Raji (cell line): ENCODE results near the gene ETV3.

ENCODE experiments used
- POLR2A ChIP-seq: IDR thresholded peaks from 2 replicates; pipeline ENCODE4 v1.6.1; 2011; ENCODE audit warnings: low read depth, low read length, control low read depth; ENCODE audit not compliant: insufficient read depth

The ETV3 gene

DNA sequence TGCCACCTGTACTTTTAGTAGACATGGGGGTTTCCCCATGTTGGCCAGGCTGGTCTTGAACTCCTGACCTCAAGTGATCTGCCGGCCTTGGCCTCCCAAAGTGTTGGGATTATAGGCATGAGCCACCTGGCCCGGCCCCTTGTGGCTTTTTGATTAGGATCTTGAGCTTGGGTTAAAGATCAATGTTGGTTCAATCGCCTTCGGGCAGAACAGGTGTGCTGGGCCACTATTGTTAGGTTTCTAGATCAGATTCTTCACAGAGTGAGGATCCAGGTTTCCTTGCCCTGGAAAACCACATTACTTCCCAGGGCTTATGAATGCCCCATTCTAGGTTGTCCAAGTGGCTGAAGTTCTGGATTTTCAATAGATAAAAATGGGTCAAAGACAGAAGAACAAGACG, 6.1 kb downstream of the ETV3 start:
- TF ChIP-seq POLR2A = no peak

DNA sequence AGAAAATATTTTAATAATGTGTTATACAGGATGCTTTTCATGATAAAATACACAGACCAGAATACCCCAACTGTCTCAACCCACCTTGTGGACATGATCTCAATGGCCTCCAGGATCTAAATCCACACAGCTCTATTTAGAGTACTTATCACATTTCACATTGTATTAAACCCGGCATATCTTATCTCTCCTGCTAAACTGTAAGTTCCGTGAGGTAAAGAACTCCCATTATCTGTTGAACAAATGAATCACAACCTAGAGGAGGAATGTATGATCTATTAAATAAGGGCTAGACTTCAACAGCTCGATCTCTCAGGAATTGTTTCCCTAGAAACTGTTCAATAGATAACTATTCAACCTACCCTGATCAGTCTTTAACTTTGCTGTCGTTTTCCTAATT, 6.9 kb downstream of the ETV3 start:
- TF ChIP-seq POLR2A = no peak

DNA sequence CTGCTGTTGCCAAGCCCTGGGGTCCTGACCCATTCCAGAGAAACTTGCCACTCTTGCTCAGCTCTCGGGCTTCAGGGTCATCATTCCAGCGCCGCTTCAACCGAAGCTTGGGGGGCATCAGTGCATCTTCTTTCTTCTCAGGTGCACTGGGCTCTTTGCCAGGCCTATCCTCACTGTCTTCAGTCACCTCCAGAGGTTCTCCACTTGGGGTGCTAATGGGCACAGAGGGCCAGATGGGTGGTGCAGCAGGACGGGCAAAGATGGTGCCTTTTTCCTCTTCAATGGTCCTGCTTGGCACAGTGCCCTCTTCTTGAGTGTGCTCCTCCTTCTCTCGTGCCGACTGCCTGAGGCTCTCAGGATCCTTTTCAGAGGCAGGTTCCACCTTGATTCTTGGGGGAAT, 13.3 kb downstream of the ETV3 start:
- TF ChIP-seq POLR2A = no peak

DNA sequence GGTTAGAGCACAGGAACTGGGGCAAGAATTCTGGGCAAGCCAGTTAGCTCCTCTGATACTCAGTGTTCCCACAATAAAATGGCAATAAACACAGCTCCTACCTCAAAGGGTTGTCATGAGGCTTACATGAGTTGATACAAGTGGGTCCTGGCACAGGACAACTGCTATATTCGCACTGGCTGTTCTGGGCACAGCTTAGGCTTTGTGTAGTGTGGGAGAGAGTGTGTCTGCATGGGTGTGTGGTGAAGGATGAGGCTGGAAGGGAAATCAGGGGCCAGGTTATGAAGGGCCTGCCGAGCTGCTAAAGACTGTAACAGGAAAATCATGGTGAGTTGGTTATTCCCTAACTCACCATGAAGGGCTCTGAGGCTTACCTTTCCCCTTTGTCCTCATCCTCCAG, 18.7 kb downstream of the ETV3 start:
- no peak for TF ChIP-seq POLR2A

DNA sequence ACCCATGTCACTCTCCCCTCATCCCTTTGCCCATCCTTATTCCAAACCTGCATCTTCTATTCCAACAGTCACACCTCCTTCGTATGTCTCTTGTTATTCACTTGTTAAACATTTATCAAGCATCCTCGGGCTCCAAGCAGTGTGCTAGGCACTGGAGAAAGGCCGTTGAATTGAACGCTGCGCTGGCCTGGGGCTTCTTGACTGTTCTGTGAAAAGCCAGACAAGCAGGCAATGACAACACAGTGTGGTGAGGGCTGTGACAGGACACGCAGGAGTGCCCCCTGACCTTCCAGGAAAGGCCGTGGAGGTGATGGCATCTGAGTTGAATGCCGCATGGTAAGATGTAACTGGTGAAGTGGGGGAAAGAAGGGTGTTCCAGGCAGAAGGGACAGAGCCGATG, 19.2 kb downstream of the ETV3 start:
- no peak for TF ChIP-seq POLR2A

DNA sequence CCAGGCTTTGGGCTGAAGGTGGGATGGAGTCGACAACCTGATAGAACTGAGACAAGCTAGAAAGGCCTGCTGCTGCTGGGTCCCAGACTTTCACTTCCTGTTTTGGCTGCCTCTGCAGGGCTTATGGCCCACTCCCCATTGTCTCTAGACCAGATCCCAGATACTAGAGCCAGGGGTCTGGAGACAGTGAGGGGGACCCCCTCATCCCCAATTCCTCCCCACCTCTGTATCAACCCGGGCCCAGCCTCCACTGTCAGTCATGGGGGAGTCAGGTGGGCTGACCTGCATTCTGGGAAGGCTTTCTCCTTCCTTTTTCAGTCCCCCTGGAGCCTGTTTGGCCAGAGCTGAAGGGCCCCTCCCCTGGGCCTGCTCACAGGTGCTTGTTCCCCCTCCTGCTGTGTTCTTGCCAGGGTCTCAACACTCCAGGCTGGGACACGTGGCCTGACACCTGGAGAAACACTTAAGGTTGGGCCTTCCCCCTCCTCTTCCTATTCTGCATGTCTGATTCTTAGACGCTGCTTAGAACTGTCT, 20.6 kb downstream of the ETV3 start:
- no peak for TF ChIP-seq POLR2A

DNA sequence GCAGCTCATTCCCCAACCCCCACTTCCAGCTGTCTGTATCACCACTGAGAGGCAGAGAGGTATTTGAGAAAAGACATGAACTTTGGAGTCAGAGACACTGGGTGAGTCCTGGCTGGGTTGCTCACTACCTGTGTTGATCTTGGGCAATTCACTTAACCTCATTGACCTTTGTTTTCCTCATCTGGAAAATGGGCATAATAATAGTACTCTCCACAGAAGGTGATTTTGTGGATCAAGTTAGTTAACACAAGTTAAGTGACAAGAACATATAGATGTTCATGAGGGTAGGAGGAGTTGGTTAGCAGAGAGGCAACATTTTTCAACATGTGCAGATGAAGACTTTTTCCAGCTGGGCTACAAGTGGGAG, 21.5 kb downstream of the ETV3 start:
- no peak for TF ChIP-seq POLR2A

DNA sequence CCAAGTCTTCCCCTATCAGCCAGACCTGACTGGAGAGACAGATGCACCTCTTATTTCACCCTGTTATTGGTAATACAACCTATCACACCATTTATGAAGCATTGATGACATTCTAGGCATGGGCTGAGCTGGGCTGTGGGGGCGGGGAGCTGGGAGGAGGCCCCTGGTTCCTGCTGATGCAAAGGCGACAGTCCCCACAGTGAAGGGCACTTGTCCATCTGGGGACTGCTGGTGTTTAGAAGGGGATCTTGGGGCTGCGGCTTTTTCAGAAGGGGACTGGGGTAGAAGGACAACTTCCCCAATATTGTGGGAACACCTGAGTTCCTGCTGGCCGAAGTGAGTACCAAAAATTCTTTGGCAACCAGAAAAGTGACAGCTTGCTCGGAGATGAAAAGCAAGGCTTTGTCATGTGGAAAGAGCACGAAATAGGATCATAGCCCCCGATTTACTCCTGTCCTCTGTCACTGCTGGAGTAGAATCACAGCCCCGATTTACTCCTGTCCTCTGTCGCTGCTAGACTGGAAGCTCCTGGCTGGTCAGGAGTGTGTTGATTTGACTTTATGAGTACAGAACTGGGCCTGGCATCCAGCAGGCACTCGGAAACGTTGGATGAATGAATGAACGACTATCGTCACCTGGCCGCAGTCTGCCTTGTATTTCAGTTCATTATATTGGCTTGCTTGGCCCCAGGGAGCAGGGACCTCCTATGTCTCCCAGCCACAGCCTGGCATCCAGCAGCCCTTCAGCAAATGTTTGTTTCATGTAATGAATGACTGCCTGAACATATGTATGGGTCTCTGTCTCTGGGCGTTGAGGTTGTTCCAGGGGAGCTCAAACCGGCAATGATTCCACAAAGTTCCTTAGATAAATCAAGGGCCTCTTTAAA, 22.1 kb downstream of the ETV3 start:
- TF ChIP-seq POLR2A = no peak

DNA sequence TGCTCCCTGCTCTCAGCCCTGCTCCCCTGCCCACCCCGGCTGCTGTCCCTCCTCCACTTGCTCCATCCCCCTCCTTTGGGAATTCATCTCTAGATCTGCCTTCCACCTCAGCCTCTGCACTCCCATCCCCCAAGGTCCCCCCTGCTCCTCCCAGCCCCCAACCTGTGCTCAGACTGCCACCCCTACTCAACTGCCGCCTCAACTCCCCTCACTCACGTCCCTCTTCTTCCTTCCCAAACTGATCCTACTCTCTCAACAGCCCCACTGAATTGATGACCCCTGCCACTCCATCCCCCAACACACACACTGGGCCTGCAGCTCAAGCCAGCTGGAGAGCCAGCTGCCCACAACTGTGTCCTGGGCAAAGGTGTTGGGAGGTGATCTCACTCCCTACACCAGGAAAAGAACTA, 22.8 kb downstream of the ETV3 start:
- no peak for TF ChIP-seq POLR2A

DNA sequence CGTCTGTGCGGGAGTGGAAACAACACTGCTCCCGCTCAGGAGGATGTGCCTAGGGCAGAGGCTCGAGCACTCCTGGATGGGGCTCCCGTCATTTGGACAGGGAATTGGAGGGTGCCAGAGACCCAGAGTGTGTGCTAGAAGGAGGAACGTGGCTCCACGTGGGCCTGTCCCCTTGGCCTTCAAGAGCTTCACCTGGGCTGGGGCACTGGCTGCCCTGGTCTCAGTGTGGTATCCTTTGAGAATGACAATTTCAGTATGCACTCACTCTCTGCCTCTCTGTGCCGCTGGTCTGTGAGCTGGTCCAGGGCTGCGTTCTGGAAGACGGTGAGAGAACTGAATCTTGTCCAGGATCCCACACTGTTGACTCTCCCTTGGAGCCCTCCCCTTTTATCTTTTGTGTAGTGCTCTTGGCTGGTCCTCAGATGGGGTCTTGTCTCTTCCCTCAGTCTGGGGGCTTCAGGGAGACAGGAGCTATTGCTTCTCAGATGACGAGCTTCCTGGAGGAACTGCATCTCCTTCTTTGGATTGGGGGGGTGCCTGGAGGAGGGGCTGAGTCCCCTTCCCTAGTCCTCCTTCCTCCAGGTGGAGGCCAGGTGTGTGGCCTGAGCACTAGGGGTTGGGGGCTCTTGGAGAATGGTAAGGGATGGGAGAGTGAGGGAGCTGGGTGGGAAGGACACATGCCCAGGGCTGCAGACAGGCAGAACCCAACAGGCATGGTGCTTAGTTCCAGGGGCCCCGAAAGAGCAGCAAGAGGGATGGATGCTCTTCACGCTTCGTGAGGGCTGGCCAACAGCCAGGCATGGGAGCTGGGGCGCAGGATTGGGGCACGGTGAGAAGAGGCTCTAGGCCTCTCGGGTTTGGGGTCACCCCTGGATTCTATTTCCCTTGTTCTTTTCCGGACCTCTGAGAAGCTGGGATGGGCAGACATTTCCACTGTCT, 23.7 kb downstream of the ETV3 start:
- TF ChIP-seq POLR2A = no peak

DNA sequence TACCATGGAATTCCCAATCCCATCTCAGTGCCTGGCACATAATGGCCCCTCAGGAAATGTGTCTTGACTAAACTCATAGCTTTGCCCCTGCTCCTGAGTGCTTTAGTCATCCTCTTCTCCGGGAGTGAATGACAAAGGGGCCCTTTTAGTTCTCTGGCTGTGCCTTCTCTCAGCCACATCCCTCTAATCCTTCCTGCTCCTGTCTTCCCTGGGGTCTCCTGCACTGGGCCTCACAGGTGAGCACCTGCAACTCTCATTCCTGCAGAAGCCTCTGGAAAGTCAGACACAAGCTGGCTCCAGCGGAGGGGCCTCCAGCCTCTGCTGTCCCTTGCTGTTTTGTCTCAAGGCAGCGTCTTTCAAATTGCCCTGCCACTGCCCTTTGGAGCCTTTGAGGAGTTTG, 24.6 kb downstream of the ETV3 start:
- no peak for TF ChIP-seq POLR2A

DNA sequence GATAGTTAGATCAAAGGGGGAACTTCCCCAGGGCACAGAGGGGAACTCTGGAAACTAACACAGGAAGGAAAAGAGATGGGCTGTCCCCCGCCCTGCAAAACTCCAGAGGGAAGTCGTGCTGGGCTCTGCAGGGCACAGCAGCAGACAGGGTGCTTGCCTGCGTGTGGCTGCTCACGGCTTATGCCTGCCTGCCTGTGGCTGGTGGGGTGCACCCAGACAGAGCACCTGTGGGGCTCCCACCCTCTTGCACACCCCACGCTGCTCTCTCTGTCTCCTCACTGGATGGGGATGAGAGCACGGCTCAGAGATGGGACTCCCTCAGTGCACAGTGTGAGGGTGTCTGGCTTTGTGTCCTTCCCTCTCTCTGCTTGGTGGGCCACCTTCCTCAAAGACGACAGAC, 25.1 kb downstream of the ETV3 start:
- no peak for TF ChIP-seq POLR2A

DNA sequence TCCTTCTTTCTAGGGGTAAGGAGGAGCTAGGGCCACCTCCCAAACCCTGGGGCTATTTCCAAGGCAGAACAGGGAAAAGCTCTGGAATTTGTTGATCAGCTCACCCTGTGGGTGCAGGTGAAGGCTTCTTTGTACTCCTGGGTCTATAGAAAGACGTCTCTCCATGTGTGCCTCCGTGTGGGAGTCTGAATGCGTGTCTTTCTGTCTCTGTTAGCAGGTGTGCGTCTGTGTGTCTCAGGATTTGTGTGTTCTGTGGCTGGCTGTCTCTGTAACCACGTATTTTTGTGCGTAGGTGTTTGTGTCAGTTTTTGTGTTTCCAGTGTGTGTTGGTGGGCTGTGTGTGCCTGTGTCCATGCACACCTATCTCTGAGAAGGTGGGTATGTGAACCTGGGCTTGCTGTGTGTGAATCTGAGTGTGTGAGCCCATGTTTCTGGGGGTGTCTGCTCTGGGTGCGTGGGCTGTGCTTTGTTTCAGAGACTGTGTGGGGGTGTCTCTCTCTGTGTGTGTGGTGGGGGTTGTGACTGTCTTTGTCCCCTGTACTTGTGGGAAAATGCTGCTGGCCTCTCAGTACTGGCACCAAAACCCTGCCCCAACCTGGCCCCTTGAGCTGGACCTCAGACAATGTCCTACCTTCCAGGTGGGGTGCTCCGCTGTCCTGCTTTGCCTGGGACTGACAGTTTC, 25.9 kb downstream of the ETV3 start:
- TF ChIP-seq POLR2A = no peak

DNA sequence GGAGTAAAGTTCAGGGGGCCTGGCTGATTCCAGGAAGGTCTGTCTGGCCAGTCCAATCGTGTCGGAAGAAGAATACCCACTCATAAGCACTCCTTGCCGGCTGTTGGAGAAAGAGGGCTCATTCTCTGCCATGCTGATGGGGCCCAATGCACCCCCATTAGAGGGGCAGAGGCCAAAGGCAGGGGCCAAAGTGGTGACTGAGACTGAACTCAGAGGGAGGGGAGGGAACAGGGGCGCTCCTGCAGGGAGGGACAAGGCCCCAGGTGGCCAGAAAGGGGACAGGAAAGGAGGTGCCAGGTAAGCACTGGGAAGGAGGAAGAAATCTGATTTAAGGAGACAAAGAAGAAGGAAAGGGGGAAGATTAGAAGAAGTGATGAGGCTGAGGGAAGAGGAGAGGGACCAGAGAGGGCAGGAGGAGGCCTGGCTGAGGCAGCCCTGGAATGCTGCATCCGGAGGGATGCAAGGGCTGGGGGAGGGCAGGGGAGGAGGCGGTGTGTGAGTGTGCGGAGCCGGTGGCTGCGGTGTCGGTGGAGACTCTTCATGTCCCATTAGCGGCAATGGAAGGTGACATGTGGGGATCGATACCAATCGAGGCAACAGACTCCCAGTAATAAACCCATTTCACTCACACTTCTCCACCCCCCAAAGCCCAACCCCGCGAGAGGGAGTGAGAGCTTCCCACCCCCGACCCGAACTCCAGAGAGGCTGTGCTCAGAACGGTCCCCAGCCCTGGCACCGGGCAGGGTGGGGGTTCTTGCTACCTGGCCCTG, 26.6 kb downstream of the ETV3 start:
- no peak for TF ChIP-seq POLR2A
